Measurements from ENCODE around the gene GSC2. TPM values are rescaled to one million over a fixed set of nuclear protein-coding genes. Genes with fewer than 3 reads are reported as not detected.
"Not testable (repeated sequence)": the region's sequence is repeated elsewhere in the genome, so short reads cannot be mapped to it uniquely, and the experiment has no call there.

Gene GSC2
- total RNA-seq, 2 experiments from 2014 or later = not detected

DNA sequence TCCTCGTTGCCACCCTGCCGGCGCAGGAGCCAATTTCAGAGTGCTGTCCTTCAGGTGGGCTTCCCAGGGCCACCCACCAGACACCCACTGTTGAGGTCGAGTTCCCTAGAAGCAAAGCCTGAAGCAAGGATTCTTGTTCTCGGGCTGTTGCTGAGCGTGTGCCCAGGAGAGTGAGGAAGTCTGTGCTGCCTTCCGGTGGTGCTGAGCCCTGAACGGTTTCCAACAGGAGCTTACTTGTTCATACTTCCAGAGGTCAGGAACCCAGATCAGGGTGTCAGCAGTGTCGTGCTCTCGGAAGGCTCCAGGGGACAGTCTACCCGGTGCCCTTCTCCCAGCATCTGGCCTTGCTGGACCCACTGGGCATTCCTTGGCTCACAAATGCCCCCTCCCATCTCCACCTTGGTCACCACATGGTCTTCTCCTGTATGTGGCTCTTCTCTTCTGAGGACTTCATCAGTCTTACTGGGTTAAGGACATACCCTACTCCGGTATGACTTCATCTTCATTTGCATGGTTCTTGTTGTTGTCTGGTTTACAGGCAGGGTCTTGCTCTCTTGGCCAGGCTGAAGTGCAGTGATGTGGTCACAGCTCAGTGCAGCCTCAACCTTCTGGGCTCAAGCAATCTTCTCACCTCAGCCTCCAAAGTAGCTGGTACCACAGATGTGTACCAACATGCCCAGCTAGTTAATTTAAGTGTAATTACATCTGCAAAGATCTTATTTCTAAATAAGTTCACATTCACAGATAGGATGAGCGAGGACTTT lies 17.2 kb upstream of the GSC2 start:
- intact Hi-C loops (cut with micrococcal nuclease) = no loop called here
- Mint-ChIP-seq H3K4me3 (no peak overlapping the region), H3K9me3 (no peaks in the 10 kb centered on the region), H3K27ac (no peak overlapping the region), H3K27me3 (peaks cover 32% of the 10 kb centered on the region), H3K4me1 (ENCODE audit: low read depth) (peaks cover 10% of the 10 kb centered on the region), H3K36me3 (ENCODE audit: low read depth) (peaks cover 2% of the 10 kb centered on the region)
- ATAC-seq (no peak), DNase-seq (no peak)
- ChIA-PET CTCF (interaction anchor here (1.2 kb wide), 1 partner anchor 23 kb away, joined by 4 read pairs; the partner anchor contains the start of gene ESS2), POLR2A (interaction anchor here (1.4 kb wide), 1 partner anchor 23 kb away, joined by 4 read pairs; the partner anchor contains the start of gene ESS2)
- TF ChIP-seq, protein P1, sequence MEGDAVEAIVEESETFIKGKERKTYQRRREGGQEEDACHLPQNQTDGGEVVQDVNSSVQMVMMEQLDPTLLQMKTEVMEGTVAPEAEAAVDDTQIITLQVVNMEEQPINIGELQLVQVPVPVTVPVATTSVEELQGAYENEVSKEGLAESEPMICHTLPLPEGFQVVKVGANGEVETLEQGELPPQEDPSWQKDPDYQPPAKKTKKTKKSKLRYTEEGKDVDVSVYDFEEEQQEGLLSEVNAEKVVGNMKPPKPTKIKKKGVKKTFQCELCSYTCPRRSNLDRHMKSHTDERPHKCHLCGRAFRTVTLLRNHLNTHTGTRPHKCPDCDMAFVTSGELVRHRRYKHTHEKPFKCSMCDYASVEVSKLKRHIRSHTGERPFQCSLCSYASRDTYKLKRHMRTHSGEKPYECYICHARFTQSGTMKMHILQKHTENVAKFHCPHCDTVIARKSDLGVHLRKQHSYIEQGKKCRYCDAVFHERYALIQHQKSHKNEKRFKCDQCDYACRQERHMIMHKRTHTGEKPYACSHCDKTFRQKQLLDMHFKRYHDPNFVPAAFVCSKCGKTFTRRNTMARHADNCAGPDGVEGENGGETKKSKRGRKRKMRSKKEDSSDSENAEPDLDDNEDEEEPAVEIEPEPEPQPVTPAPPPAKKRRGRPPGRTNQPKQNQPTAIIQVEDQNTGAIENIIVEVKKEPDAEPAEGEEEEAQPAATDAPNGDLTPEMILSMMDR (IDR thresholded peaks at IDR 0.05) = no peak

DNA sequence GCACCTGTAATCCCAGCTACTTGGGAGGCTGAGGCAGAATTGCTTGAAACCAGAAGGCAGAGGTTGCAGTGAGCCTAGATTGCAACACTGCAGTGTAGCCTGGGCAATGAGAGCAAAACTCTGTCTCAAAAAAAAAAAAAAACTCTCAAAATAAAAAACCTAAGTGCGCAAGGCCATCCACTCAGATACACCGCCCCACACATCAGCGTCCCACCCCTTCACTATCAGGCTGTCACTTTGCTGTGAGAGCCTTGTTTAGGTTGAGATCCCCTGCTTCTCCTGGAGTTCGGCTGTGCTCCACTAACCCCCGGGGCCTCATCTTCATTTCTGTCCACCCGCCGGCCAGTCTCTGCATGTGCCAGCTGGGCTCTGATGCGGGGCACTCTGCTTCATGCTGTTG lies 16.3 kb upstream of the GSC2 start:
- ATAC-seq = no peak
- ChIA-PET POLR2A (interaction anchor here (1.4 kb wide), 1 partner anchor 22 kb away, joined by 4 read pairs; the partner anchor contains the start of gene ESS2), CTCF (interaction anchor here (1.2 kb wide), 1 partner anchor 22 kb away, joined by 4 read pairs; the partner anchor contains the start of gene ESS2)
- DNase-seq = no peak
- Mint-ChIP-seq H3K27ac (no peak overlapping the region), H3K36me3 (ENCODE audit: low read depth) (no peaks in the 10 kb centered on the region), H3K4me1 (ENCODE audit: low read depth) (peaks cover 10% of the 10 kb centered on the region), H3K27me3 (peaks cover 32% of the 10 kb centered on the region), H3K4me3 (no peak overlapping the region), H3K9me3 (no peaks in the 10 kb centered on the region)
- TF ChIP-seq, protein P1 (IDR thresholded peaks at IDR 0.05) = no peak
- intact Hi-C loops (cut with micrococcal nuclease) = no loop called here

DNA sequence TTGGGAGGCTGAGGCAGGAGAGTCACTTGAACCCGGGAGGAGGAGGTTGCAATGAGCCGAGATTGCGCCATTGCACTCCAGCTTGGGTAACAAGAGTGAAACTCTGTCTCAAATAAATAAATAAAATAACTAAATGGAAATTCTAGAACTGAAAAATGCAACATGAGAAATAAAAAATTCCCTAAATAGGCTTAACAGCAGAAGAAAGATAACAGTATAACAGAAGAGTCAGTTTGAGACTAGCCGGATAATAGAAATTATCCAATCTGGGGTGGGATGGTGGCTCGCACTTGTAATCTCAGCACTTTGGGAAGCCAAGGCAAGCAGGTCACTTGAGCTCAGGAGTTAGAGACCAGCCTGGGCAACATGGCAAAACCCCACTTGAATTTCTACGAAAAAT lies 14.3 kb upstream of the GSC2 start:
- ChIA-PET CTCF (no interaction called here), POLR2A (no interaction called here)
- TF ChIP-seq, protein P1 (IDR thresholded peaks at IDR 0.05) = no peak
- H3K27ac Mint-ChIP-seq = no peak overlapping the region
- no peak overlapping the region for H3K4me3 Mint-ChIP-seq
- H3K4me1 Mint-ChIP-seq (ENCODE audit: low read depth) = no peaks in the 10 kb centered on the region
- ATAC-seq (no peak), DNase-seq (no peak)
- H3K9me3 Mint-ChIP-seq = no peaks in the 10 kb centered on the region
- H3K36me3 Mint-ChIP-seq (ENCODE audit: low read depth) = no peaks in the 10 kb centered on the region
- intact Hi-C loops (cut with micrococcal nuclease) = no loop called here
- H3K27me3 Mint-ChIP-seq = peaks cover 26% of the 10 kb centered on the region

DNA sequence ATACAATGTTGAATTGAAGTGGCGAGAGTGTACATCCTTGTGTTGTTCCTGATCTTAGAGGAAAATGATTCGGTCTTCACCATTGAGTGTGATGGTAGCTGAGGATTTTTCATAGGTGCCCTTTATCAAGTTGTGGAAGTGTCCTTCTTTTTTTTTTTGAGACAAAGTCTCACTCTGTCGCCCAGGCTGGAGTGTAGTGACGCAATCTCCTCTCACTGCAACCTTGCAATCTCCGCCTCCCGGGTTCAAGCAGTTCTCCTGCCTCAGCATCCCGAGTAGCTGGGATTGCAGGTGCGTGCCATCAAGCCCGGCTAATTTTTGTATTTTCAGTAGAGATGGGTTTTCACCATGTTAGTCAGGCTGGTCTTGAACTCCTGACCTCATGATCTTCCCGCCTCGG lies 8.6 kb upstream of the GSC2 start:
- ChIA-PET CTCF (interaction anchor here (1.8 kb wide), 1 partner anchor 11 kb away, joined by 8 read pairs; no protein-coding TSS in a partner anchor), POLR2A (interaction anchor here (1.2 kb wide), 1 partner anchor 14 kb away, joined by 5 read pairs; the partner anchor contains the start of gene ESS2)
- H3K4me1 Mint-ChIP-seq (ENCODE audit: low read depth); DNase-seq; H3K4me3 Mint-ChIP-seq; ATAC-seq; H3K9me3 Mint-ChIP-seq; H3K36me3 Mint-ChIP-seq (ENCODE audit: low read depth); H3K27me3 Mint-ChIP-seq; H3K27ac Mint-ChIP-seq; intact Hi-C loops (cut with micrococcal nuclease): not testable (repeated sequence)

DNA sequence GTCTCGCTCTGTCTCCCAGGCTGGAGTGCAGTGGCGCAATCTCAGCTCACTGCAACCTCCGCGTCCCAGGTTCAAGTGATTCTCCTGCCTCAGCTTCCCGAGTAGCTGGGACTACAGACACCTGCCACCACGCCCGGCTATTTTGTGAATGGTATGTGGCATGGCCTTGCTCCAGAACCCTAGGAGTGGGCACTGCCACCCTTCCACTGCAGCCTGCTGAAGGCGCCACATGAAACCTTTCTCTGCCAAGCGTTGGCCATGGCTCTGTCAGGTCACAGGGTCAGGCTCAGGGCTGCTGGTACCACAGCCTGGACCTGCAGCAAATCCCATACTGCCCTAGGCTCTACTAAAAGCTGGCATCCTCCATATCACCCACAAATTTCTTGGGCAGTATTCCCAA lies 6.0 kb upstream of the GSC2 start:
- H3K27me3 Mint-ChIP-seq = peaks cover 20% of the 10 kb centered on the region
- intact Hi-C loops (cut with micrococcal nuclease); H3K9me3 Mint-ChIP-seq; ATAC-seq; H3K27ac Mint-ChIP-seq; H3K4me1 Mint-ChIP-seq (ENCODE audit: low read depth); DNase-seq; H3K36me3 Mint-ChIP-seq (ENCODE audit: low read depth); H3K4me3 Mint-ChIP-seq: not testable (repeated sequence)
- POLR2A ChIA-PET = interaction anchor here (0.8 to 1.0 kb wide), 2 partner anchors 9 to 17 kb away, joined by 3 to 4 read pairs; no protein-coding TSS in a partner anchor
- CTCF ChIA-PET = interaction anchor here (0.7 to 1.1 kb wide), 2 partner anchors 11 to 17 kb away, joined by 3 to 4 read pairs; partner anchors contain the start of gene ESS2

Measured in activated CD8-positive, alpha-beta T cell treated with anti-CD3 and anti-CD28 coated beads for 36 hours (primary cell).